D341Med (cell line): ENCODE measurements around the gene KCNG2.

Experiments used
- DNase-seq: peaks from one replicate; pipeline ENCODE4 v3.0.0; 2012; ENCODE audit warnings: low spot score

The KCNG2 gene

DNA sequence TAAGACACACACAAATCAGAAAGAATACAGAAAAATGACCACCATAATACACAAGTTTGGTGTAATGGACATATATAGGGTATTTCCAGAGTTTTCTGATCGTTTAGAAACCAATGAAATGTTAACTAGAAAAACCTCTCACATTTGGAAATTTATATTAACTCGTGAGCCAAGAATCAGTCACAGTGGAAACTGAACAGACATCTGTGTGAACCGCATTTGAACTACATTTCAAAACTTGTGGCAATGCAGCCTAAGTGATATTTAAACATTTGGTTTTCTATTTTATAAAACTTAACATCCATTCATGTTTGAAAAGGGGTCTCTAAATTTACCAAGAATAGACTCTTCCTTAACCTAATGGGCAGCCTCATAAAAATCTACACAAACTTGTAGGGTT lies 29.0 kb upstream of the KCNG2 start:
- no peak for DNase-seq

DNA sequence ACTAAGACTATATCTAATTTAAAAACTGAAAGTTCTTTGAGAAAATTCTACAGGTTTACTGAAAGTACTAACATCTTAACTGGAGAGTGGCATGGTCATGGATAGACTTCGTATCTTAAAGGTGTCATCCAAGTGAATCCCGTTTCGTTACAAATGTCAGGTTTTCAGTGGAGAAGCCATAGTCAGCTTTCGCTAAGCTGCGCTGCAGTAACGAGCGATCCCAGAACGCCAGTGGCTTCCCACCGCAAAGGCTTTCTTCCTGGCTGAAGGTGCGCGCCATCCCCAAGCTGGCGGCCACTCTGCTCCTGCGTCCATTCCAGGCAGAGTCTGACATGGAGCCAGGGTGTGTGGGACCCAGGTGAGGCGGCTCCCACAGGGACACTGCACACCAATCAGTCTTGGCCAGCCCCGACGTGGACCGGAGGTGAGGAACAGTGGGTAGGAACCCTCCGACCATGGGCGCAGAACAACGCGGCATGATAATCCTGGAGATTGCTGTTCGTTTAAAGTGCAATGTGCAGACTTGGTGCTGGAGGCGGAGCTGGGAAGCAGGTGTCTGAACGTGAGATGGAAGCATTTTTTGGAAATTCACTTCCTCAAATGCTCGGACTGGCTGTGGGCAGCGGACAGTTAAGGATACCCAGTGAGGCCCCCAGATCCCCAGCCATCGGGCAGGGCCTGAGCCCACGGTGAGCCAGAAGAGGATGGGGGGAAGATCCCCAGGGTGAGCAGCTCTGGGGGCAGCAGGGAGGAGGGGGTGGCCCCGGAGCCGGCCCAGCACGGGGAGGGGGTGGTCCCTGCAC lies 27.8 kb upstream of the KCNG2 start:
- DNase-seq: peak; percentile 46

GRCh38 chr18:79770501-79770815 lies 27.3 kb upstream of the KCNG2 start:
- DNase-seq: no peak

DNA sequence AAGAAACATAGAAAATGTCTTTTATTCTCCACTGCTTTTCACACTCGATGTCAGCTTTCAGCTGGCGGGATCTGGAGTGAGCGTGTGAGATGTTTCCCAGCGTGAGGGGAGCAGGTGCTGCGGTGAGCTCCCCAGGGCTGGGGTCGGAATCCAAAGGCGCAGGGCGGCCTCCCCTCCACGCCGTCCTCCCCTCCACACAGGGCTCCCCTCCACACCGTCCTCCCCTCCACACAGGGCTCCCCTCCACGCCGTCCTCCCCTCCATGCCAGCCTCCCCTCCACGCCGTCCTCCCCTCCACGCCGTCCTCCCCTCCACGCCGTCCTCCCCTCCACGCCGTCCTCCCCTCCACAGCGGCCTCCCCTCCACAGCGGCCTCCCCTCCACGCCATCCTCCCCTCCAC lies 26.9 kb upstream of the KCNG2 start:
- DNase-seq: peak; percentile 42

DNA sequence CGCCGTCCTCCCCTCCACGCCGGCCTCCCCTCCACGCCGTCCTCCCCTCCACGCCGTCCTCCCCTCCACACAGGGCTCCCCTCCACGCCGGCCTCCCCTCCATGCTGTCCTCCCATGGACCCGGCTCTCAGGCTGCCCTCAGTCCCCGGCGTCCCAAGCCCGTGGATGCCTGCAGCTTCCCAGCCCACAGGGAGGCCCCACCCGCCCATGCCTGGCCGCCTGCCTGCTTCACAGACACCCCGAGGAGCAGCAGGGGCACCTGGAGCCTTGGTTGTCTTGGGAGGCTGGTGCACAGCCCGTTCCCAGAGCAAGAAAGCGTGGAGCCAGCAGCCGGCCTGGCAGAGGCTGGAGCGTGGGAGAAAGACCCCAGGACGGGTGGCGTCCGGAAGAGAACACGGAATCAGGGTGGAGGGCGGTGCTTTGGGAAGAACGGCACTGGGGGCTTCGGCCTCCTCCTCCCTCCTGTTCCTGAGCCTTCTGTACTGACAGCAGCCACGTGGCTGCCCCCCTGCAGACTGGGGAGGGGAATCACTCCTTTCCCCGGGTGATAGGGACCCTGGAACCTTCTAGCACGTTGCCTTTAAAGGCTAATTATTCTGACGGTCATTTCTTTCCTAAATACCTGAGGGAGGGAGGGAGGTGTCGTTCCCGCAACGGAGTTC lies 26.2 kb upstream of the KCNG2 start:
- DNase-seq: peak; percentile 47

DNA sequence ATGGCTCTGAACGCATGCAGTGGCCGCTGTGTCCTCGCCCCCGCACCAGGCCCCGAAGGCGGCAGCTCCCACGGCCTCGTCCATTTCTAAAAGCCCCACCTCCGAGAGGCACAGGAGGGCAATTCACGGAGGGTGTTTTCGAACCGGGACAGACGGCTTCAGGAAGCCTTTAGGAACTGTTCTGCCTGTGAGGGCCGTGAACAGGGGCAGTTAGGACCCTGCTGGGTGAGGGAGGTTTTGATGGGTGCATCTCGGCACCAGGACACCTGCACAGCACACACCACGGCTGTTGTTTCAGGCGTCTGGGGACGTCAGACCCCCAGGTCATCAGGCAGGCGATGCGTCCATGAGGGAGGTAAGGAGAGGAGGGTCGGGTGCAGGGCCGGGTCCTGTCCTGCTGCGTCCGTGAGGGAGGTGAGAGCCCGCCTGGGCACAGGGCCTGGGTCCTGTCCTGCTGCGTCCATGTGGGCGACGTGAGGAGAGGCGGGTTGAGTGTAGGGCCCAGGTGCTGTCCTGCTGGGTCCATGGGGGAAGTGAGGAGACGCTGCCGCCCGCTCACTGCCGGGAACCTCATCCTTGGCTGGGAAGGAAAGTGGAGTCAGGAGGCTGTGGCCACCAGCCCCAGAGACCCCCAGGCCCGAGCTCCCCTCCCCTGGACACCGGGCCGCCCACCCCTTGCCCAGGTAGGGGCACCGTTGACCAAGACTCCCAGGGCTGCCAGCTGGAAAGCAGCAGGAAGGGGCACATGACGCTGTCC lies 25.5 kb upstream of the KCNG2 start:
- peak; percentile 41 for DNase-seq

GRCh38 chr18:79772865-79773696 lies 24.7 kb upstream of the KCNG2 start:
- peak; percentile 30 for DNase-seq

DNA sequence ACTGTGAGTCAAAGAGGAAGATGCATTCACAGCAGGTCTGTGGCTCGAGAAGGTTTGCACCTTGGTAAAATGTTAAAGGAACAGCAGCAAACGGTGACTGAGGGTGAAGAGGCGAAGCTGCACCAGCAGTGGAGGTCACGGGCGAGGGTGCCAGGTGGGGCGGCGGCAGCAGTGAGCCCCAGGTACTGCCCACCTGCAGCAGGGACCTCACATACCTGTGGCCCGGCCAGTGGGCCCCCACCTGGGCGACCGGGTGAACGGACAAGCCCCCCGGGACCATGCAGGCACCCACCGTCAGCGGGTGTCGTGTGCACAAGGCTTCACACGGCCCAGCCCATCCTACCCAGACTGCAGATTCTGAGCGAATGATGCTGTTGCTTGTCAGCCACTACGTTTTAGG lies 23.6 kb upstream of the KCNG2 start:
- DNase-seq: peak; percentile 31

GRCh38 chr18:79775441-79776221 lies 22.1 kb upstream of the KCNG2 start:
- peak; percentile 34 for DNase-seq

DNA sequence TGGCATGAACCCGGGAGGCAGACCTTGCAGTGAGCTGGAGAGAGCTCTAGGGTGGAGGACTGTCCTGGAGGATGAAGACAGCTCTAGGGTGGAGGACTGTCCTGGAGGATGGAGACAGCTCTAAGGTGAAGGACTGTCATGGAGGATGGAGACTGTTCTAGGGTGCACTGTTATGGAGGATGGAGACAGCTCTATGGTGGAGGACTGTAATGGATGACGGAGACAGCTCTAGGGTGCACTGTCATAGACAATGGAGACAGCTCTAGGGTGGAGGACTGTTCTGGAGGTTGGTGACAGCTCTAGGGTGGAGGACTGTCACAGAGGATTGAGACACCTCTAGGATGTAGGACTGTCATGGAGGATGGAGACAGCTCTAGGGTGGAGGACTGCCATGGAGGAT lies 21.1 kb upstream of the KCNG2 start:
- DNase-seq: peak; percentile 5

GRCh38 chr18:79778291-79778791 lies 19.4 kb upstream of the KCNG2 start:
- peak; percentile 43 for DNase-seq

- DNase-seq: peak; percentile 38
Measured at GRCh38 chr18:79779021-79779699, 18.6 kb upstream of the KCNG2 start.

- DNase-seq: no peak
Measured at GRCh38 chr18:79779700-79780190, 18.0 kb upstream of the KCNG2 start.

DNA sequence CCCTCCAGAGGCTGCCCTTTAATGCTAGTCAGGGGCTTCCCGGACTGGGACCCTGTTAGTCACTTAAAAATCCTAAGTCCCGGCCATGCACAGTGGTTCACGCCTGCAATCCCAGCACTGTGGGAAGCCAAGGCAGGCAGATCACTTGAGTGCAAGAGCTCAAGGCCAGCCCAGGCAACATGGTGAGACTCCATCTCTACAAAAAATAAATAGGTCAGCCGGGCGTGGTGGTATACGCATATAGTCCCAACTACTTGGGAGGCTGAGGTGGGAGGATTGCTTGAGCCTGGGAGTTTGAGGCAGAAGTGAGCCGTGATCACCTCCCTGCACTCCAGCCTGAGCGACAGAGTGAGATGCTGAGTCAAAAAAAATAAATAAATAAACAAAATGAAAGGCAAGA lies 17.2 kb upstream of the KCNG2 start:
- DNase-seq: no peak

- no peak for DNase-seq
Measured at GRCh38 chr18:79781331-79781941, 16.3 kb upstream of the KCNG2 start.

DNA sequence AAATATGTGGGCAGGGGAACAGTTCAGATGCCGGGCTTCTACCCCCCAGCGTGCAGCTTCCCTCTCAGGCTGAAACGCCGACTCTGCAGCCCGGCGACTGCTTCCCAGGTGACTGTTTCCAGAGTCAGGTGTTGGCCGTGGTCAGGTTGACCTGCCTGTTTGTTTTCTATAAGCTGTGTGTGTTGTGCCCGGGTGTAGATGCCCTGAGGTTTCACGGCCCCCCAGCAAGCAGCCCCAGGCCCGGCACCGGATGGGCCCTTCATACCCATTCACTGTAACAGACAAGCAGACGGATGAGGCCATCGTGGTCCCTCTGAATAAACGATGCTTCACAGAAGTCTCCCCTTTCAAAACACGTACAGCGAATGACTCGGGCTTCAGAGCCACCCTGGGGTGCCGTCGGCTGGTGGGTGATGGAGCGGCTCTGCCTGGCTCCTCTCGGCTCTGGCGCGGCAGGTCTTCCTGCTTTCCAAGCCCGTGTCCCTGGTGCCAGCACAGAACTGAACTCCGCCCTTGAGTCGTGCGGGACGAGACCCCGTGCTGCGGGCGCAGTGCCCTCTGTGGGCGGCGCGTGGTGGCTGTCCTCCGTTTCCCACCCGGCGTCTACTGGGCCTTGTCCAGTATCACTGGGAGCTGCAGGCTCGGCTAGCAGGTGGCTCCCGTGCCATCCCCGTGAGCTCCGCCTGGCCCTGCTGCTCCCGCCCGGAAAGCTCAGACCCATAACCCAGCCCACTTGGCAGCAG lies 15.0 kb upstream of the KCNG2 start:
- DNase-seq: peak; percentile 73

- DNase-seq: no peak
Measured at GRCh38 chr18:79784071-79784913, 13.4 kb upstream of the KCNG2 start.
